Liver (tissue), 9 donors: ENCODE measurements around the gene IQSEC2. TPM values are rescaled to one million over a fixed set of nuclear protein-coding genes. Genes with fewer than 3 reads are reported as not detected.

Experiments
- DNase-seq: peaks from one replicate; pipeline ENCODE4 v3.0.0-alpha.2; 2017; ENCODE audit warnings: low spot score
- H3K27ac ChIP-seq, 2 donors: one replicate each; pipeline ENCODE4 v1.7.0; 2013; ENCODE audit warnings: inconsistent platforms in 2 of 2, low read length in 2 of 2, control low read depth in 1 of 2, low read depth in 1 of 2, mild to moderate bottlenecking in 1 of 2
- H3K27me3 ChIP-seq, 4 donors: one replicate each; pipeline versions ENCODE4 v1.6.1 to v1.7.0; 2013; ENCODE audit warnings: low read length in 3 of 4, inconsistent platforms in 1 of 4, mild to moderate bottlenecking in 1 of 4, moderate library complexity in 1 of 4; ENCODE audit not compliant: control insufficient read depth in 4 of 4, insufficient read depth in 4 of 4
- H3K36me3 ChIP-seq, 4 donors: one replicate each; pipeline versions ENCODE4 v1.6.1 to v1.7.0; 2013; ENCODE audit warnings: low read length in 3 of 4, mild to moderate bottlenecking in 3 of 4, low read depth in 1 of 4, moderate library complexity in 1 of 4; ENCODE audit not compliant: control insufficient read depth in 4 of 4, insufficient read depth in 3 of 4
- H3K4me1 ChIP-seq, 4 donors: one replicate each; pipeline versions ENCODE4 v1.6.1 to v1.7.0; 2013; ENCODE audit warnings: low read length in 3 of 4, mild to moderate bottlenecking in 3 of 4, moderate library complexity in 1 of 4; ENCODE audit not compliant: control insufficient read depth in 4 of 4, insufficient read depth in 4 of 4
- H3K4me3 ChIP-seq, 3 donors: one replicate each; pipeline versions ENCODE4 v1.6.1 to v1.7.0; 2013; ENCODE audit warnings: low read length in 3 of 3, control low read depth in 1 of 3, low read depth in 1 of 3, mild to moderate bottlenecking in 1 of 3
- H3K9ac ChIP-seq, 2 donors: one replicate each; pipeline ENCODE4 v1.7.0; 2013; ENCODE audit warnings: low read length in 2 of 2, mild to moderate bottlenecking in 2 of 2, moderate library complexity in 2 of 2, control low read depth in 1 of 2, low read depth in 1 of 2
- H3K9me3 ChIP-seq, 4 donors: one replicate each; pipeline versions ENCODE4 v1.6.1 to v1.7.0; 2013; ENCODE audit warnings: low read length in 3 of 4; ENCODE audit not compliant: control insufficient read depth in 4 of 4
- CTCF ChIP-seq: fragments of 150-350 bp; IDR thresholded peaks from 2 replicates; pipeline ENCODE4 v1.5.1; 2017; ENCODE audit warnings: improper control_type of control experiment, low read depth, low read length; ENCODE audit not compliant: missing input control
- FOXA2 ChIP-seq: IDR thresholded peaks from 2 replicates; pipeline ENCODE4 v1.6.1; 2016; ENCODE audit warnings: antibody characterized with exemption
- GABPA ChIP-seq, 2 donors: IDR thresholded peaks in 1 of 2; conservative IDR thresholded peaks in 1 of 2; 2 replicates each; pipeline ENCODE4 v1.6.1; 2016; ENCODE audit warnings: antibody characterized with exemption in 2 of 2, mild to moderate bottlenecking in 1 of 2, moderate library complexity in 1 of 2
- HNF4A ChIP-seq, 2 donors: conservative IDR thresholded peaks; 2 replicates each; pipeline ENCODE4 v1.6.1; 2016; ENCODE audit warnings: antibody characterized with exemption in 2 of 2, mild to moderate bottlenecking in 2 of 2
- JUND ChIP-seq, 2 donors: IDR thresholded peaks; 2 replicates each; pipeline ENCODE4 v1.6.1; 2016; ENCODE audit warnings: antibody characterized with exemption in 2 of 2
- MAX ChIP-seq: IDR thresholded peaks from 2 replicates; pipeline ENCODE4 v1.6.1; 2016; ENCODE audit warnings: antibody characterized with exemption
- REST ChIP-seq: IDR thresholded peaks from 2 replicates; pipeline ENCODE4 v1.6.1; 2016; ENCODE audit warnings: antibody characterized with exemption, mild to moderate bottlenecking
- SP1 ChIP-seq: IDR thresholded peaks from 2 replicates; pipeline ENCODE4 v1.6.1; 2018; ENCODE audit warnings: antibody characterized with exemption, mild to moderate bottlenecking
- YY1 ChIP-seq: IDR thresholded peaks from 2 replicates; pipeline ENCODE4 v1.6.1; 2016; ENCODE audit warnings: antibody characterized with exemption, mild to moderate bottlenecking
- ZBTB33 ChIP-seq: IDR thresholded peaks from 2 replicates; pipeline ENCODE4 v1.6.1; 2016; ENCODE audit warnings: antibody characterized with exemption
- WGBS: extraction: QIAGEN DNeasy Blood & Tissue Kit; methylation state at CpG from one replicate; pipeline ENCODE4 v1.1.7; 2013; 5-methylcytosine and 5-hydroxymethylcytosine counted together
- polyA plus RNA-seq, 2 donors: library from polyadenylated mRNA; stranded (reverse) in 1 of 2; unstranded in 1 of 2; fragments of 200-250 nt in 1 of 2; fragments of >200 nt in 1 of 2; fragmentation: Nextera tagmentation in 1 of 2; extraction: Ambion mirVana in 1 of 2; gene quantifications; one replicate each; pipeline versions ENCODE4 v1.2.1 to v1.2.3, GENCODE V29; 2013 to 2015
- total RNA-seq, 2 donors: library from RNA; depleted of rRNA; stranded (reverse); fragments of >200 nt; gene quantifications; one replicate each; pipeline ENCODE4 v1.2.3, GENCODE V29; 2014
- donor health status: healthy.
- donor health status: healthy.
- donor health status: healthy.
- donor health status: healthy.
- donor health status: healthy.

The IQSEC2 gene
- total and polyA plus RNA-seq, 4 donors, result 0.40 to 2.1 (median 1.4) TPM

GRCh38 chrX:53303195-53303594, 21.8 kb upstream of the IQSEC2 start:
- Histone ChIP-seq H3K27ac (no peak overlapping the region), H3K4me1 (no peaks in the 10 kb centered on the region), H3K27me3 (no peaks in the 10 kb centered on the region), H3K36me3 (no peaks in the 10 kb centered on the region), H3K9ac (no peak overlapping the region), H3K4me3 (no peak overlapping the region), H3K9me3 (no peaks in the 10 kb centered on the region)
- DNase-seq, result no peak
- no peak for TF ChIP-seq REST
- no peak for TF ChIP-seq FOXA2
- no peak for TF ChIP-seq JUND (IDR thresholded peaks at IDR 0.05)
- TF ChIP-seq CTCF, result no peak
- 93% methylated on average over 5 of the region's 5 CpGs for WGBS

GRCh38 chrX:53300157-53300556, 18.8 kb upstream of the IQSEC2 start:
- no peak for DNase-seq
- 96% methylated on average over 3 of the region's 3 CpGs for WGBS
- Histone ChIP-seq H3K4me3 (no peak overlapping the region), H3K36me3 (no peaks in the 10 kb centered on the region), H3K9me3 (no peaks in the 10 kb centered on the region), H3K9ac (no peak overlapping the region), H3K27ac (no peak overlapping the region), H3K4me1 (peaks cover 0 to 1% (median 0%) of the 10 kb centered on the region in 4 donors), H3K27me3 (no peaks in the 10 kb centered on the region)
- no peak for TF ChIP-seq ZBTB33
- no peak for TF ChIP-seq MAX

- no peaks in the 10 kb centered on the region for H3K9me3 ChIP-seq
- H3K27me3 ChIP-seq, result no peaks in the 10 kb centered on the region
- H3K36me3 ChIP-seq, result no peaks in the 10 kb centered on the region
- WGBS, result 96% methylated on average over 8 of the region's 8 CpGs
- H3K27ac ChIP-seq, result no peak overlapping the region
- peaks cover 0 to 1% (median 0%) of the 10 kb centered on the region in 4 donors for H3K4me1 ChIP-seq
- no peak for DNase-seq
- TF ChIP-seq MAX (no peak), YY1 (no peak), SP1 (no peak), GABPA (IDR thresholded peaks at IDR 0.05 in 1 of 2, conservative IDR thresholded peaks at IDR 0.05 in 1 of 2) (no peak), HNF4A (conservative IDR thresholded peaks at IDR 0.05) (no peak)
- H3K9ac ChIP-seq, result no peak overlapping the region
- H3K4me3 ChIP-seq, result no peak overlapping the region
These were observed 12.8 kb upstream of the IQSEC2 start for GRCh38 chrX:53294024-53294648.
